Muscle layer of duodenum (tissue), 2 donors: ENCODE data around the gene SMOC2.
"Not testable (repeated sequence)": the region's sequence is repeated elsewhere in the genome, so short reads cannot be mapped to it uniquely, and the experiment has no call there.

ENCODE experiments used
- H3K27ac ChIP-seq: one replicate; pipeline ENCODE4 v1.7.0; 2013; ENCODE audit warnings: mild to moderate bottlenecking, low read length
- H3K27me3 ChIP-seq: one replicate; pipeline ENCODE4 v1.7.0; 2013; ENCODE audit warnings: low read depth, mild to moderate bottlenecking, control low read depth, low read length
- H3K36me3 ChIP-seq, 2 donors: one replicate each; pipeline ENCODE4 v1.7.0; 2013; ENCODE audit warnings: low read length in 2 of 2, control low read depth in 1 of 2, mild to moderate bottlenecking in 1 of 2; ENCODE audit not compliant: insufficient read depth in 2 of 2, control insufficient read depth in 1 of 2
- H3K4me1 ChIP-seq, 2 donors: one replicate each; pipeline ENCODE4 v1.7.0; 2013; ENCODE audit warnings: low read length in 2 of 2, mild to moderate bottlenecking in 2 of 2, control low read depth in 1 of 2, moderate library complexity in 1 of 2; ENCODE audit not compliant: insufficient read depth in 2 of 2, control insufficient read depth in 1 of 2
- H3K4me3 ChIP-seq, 2 donors: one replicate each; pipeline ENCODE4 v1.7.0; 2013; ENCODE audit warnings: low read length in 2 of 2, low read depth in 1 of 2, mild to moderate bottlenecking in 1 of 2
- H3K9me3 ChIP-seq, 2 donors: one replicate each; pipeline ENCODE4 v1.7.0; 2013; ENCODE audit warnings: low read length in 2 of 2, control low read depth in 1 of 2, mild to moderate bottlenecking in 1 of 2; ENCODE audit not compliant: control insufficient read depth in 1 of 2
- donor health status: healthy.

Gene SMOC2

DNA sequence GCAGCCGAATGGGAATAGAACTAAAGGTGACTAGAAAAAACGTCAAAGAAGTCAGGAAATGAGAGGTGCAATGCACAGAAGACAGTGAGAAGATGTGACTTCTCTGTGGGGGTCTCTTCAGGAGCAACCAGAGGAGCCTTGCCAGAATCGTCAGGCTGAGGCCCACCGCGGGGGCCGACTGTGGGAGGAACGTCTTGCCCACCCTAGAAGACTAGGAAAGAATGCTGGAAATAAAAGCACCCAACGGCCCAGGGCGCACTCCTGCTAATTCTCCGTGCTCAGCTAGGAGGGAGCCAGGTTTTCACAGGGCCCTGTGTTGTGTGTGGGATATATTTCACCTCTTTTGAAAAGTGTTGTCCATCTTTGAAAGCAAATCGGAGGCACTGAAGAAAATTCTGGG is 129.2 kb downstream of the SMOC2 start:
- H3K36me3 ChIP-seq: no peaks in the 10 kb centered on the region
- no peaks in the 10 kb centered on the region for H3K9me3 ChIP-seq
- H3K4me1 ChIP-seq: peaks cover 0 to 1% of the 10 kb centered on the region in 2 donors
- no peak overlapping the region for H3K27ac ChIP-seq
- H3K27me3 ChIP-seq: no peaks in the 10 kb centered on the region
- H3K4me3 ChIP-seq: no peak overlapping the region

DNA sequence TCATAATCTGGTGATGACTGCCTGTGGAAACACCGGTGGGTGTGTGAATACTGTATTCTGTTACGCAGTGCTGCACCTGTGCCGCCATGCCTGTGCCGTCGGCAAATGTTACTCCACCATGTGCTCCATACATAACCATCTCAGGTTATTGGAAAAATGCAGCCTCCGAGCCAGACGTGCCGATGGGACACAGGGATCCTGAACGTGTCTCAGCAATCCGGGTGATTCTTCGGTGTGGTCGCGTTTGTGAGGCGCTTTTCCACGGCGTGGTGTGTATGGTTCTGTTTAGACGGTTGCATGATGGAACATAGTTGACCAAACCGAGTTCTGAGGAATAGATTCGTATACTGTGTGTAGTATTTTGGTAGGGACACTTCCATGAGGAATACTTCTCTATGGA is 130.3 kb downstream of the SMOC2 start:
- H3K36me3 ChIP-seq: no peaks in the 10 kb centered on the region
- H3K4me1 ChIP-seq: peaks cover 0 to 8% of the 10 kb centered on the region in 2 donors
- no peak overlapping the region for H3K27ac ChIP-seq
- H3K9me3 ChIP-seq: no peaks in the 10 kb centered on the region
- no peaks in the 10 kb centered on the region for H3K27me3 ChIP-seq
- H3K4me3 ChIP-seq: no peak overlapping the region

DNA sequence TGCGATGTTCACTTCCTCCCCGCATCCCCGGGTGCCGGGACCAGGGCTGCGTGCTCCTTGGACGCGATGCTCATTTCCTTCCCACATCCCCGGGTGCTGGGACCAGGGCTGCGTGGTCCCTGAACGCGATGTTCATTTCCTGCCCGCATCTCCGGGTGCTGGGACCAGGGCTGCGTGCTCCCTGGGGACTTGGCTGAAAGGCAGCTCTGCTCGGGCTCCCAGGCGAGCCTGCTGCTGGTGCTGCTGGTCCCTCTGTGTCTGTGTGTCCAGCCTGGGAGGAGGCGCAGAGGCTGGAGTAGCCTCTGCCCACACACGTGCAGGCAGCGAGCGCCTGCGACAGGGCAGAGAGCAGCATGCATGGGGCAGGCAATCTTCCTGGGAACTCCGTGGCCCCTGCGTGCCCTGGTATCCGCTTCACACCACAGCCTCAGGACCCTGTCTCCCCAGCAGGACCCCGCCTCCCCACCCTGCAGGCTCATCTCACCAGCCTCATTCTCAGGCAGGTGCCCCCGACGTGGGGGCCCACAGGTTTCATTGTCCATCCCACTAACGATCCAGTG is 132.4 kb downstream of the SMOC2 start:
- not testable (repeated sequence) for H3K27ac ChIP-seq, H3K4me3 ChIP-seq, H3K4me1 ChIP-seq, H3K9me3 ChIP-seq, H3K27me3 ChIP-seq, H3K36me3 ChIP-seq

GRCh38 chr6:168574075-168574698 is 133.2 kb downstream of the SMOC2 start:
- Histone ChIP-seq H3K4me3 (no peak overlapping the region), H3K36me3 (no peaks in the 10 kb centered on the region), H3K27ac (peak overlapping the region; percentile 68), H3K9me3 (no peaks in the 10 kb centered on the region), H3K27me3 (no peaks in the 10 kb centered on the region), H3K4me1 (peaks cover 0 to 14% of the 10 kb centered on the region in 2 donors)

DNA sequence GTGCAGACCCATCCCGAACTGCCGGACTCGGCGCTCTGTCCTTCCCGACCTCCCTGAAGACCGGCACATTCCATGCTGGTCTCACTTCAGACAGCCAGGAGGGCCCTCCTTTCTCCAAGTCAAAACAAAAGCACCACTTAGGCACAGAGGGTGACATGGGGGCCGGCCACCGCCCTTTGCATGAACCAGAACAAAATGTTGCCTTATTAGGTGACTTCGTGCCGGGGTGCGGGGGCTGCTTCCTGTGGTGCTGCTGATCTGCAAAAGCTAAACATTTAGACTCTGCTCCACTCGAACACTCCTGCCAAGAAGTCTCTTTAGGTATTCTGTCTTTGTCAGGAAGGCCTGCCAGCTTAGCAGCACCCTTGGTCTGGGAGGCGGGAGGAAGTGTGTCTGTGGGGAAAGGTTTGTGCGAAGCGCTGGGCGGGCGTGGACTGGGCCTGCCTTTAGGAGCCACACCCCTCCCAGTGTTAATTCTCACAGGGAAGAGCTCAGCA is 133.8 kb downstream of the SMOC2 start:
- Histone ChIP-seq H3K36me3 (no peaks in the 10 kb centered on the region), H3K4me1 (peaks cover 0 to 14% of the 10 kb centered on the region in 2 donors), H3K9me3 (no peaks in the 10 kb centered on the region), H3K27ac (peak overlapping the region; percentile 68), H3K27me3 (no peaks in the 10 kb centered on the region), H3K4me3 (no peak overlapping the region)

- Histone ChIP-seq H3K27me3 (no peaks in the 10 kb centered on the region), H3K9me3 (no peaks in the 10 kb centered on the region), H3K27ac (no peak overlapping the region), H3K36me3 (no peaks in the 10 kb centered on the region), H3K4me1 (peaks cover 0 to 14% of the 10 kb centered on the region in 2 donors), H3K4me3 (no peak overlapping the region)
Observed at GRCh38 chr6:168575346-168576098, 134.5 kb downstream of the SMOC2 start.

DNA sequence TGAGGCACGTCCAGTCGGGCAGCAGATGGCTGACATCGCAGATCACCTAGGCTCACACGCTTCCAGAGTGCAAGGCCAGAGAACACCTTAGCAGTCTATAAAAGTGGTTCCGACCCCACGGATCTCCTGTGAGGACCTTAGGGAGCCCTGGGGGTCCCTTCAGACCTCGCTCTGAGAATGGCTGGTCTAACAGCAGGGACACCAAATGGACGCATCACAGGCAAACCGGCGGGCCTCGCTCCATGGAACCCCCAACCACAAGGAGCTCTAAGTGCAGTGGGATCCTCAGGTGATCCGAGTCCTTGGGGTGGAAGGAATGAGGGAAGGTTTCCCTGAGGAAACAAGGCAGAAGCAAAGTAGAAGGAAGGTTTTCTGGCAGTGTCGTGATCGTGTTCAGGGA is 135.4 kb downstream of the SMOC2 start:
- no peaks in the 10 kb centered on the region for H3K36me3 ChIP-seq
- H3K27me3 ChIP-seq: no peaks in the 10 kb centered on the region
- peaks cover 0 to 14% of the 10 kb centered on the region in 2 donors for H3K4me1 ChIP-seq
- no peak overlapping the region for H3K27ac ChIP-seq
- no peak overlapping the region for H3K4me3 ChIP-seq
- no peaks in the 10 kb centered on the region for H3K9me3 ChIP-seq

DNA sequence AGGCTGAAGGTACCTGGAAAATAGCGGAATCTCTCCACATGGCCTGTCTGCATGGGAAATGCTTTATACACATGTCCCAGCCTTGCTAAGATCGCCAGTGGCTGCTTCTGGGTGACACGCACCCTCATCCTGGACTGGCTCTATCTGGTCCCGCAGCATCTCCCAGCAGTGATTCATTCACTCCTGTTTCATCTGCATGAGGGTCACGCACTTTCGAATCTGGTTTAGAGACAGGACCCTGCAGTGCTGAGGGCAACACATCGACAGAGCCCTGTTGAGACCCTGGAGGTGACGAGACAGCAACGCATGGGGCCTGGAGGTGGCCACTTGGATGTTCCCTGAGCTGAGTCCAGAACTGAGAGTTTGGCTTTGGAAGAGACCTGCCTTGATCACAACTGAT is 136.5 kb downstream of the SMOC2 start:
- Histone ChIP-seq H3K4me1 (peaks cover 0 to 14% of the 10 kb centered on the region in 2 donors), H3K27me3 (no peaks in the 10 kb centered on the region), H3K4me3 (no peak overlapping the region), H3K9me3 (no peaks in the 10 kb centered on the region), H3K36me3 (no peaks in the 10 kb centered on the region), H3K27ac (no peak overlapping the region)

- Histone ChIP-seq H3K9me3 (no peaks in the 10 kb centered on the region), H3K4me3 (no peak overlapping the region), H3K27ac (no peak overlapping the region), H3K27me3 (no peaks in the 10 kb centered on the region), H3K36me3 (no peaks in the 10 kb centered on the region), H3K4me1 (peaks cover 0 to 15% of the 10 kb centered on the region in 2 donors)
Observed at GRCh38 chr6:168578036-168578435, 137.1 kb downstream of the SMOC2 start.

DNA sequence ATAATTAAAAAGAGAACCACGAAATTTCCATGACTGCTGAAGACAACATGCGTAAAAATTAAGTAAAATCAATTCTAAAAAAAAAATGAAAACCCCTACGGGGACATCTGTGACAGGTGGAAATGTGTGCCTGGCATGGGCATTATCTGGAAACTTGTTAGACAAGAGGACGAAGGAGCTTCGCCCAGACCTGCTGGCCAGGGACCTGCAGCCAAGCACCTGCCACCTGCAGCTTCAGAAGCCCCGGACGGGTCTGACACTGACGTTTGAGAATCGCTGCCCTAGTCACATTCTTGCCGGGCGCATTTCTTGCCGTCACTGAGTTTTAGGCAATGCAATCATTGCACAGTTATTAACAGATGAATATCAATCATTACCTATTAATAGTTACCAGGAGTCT is 140.3 kb downstream of the SMOC2 start:
- H3K4me3 ChIP-seq: no peak overlapping the region
- H3K27ac ChIP-seq: no peak overlapping the region
- H3K9me3 ChIP-seq: no peaks in the 10 kb centered on the region
- H3K27me3 ChIP-seq: no peaks in the 10 kb centered on the region
- H3K36me3 ChIP-seq: no peaks in the 10 kb centered on the region
- H3K4me1 ChIP-seq: peaks cover 4 to 18% of the 10 kb centered on the region in 2 donors

DNA sequence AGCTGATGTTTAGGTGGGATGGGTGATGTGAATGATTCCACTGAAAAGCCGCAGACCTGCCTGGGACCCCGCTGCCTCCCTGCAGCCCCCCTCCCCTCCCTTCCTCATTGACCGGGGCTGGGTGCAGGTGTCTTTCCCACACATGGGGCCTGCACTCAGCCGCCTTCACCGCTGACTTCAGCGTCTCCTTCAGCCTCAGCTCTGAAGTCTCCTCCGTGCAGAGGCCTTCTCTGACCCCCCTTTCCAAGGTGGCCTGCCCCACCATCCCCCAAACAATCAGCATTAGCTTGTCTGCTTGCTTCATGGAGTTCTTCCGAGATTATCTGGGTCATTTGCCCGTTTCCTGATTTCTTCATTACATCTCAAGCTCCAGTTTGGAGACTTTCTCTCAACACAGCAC is 140.7 kb downstream of the SMOC2 start:
- Histone ChIP-seq H3K36me3 (no peaks in the 10 kb centered on the region), H3K27me3 (no peaks in the 10 kb centered on the region), H3K27ac (no peak overlapping the region), H3K4me1 (peaks cover 4 to 18% of the 10 kb centered on the region in 2 donors), H3K4me3 (no peak overlapping the region), H3K9me3 (no peaks in the 10 kb centered on the region)
